Thyroid gland (tissue), 4 donors: ENCODE results near the gene SUGCT. TPM values are rescaled to one million over a fixed set of nuclear protein-coding genes. Genes with fewer than 3 reads are reported as not detected.
"Not testable (repeated sequence)": the region's sequence is repeated elsewhere in the genome, so short reads cannot be mapped to it uniquely, and the experiment has no call there.

Experiments
- DNase-seq, 2 donors: peaks; one replicate each; pipeline ENCODE4 v3.0.0-alpha.2; 2019
- H3K27ac ChIP-seq, 3 donors: fragments of 200-600 bp; sonication (generic); 1 replicate in 2 of 3; 2 replicates in 1 of 3; pipeline ENCODE4 v1.5.1; 2016 to 2019; ENCODE audit warnings: mild to moderate bottlenecking in 1 of 3, moderate library complexity in 1 of 3
- H3K27me3 ChIP-seq: fragments of 200-600 bp; sonication (generic); one replicate; pipeline ENCODE4 v1.5.1; 2019
- H3K36me3 ChIP-seq, 2 donors: fragments of 200-600 bp; sonication (generic); one replicate each; pipeline ENCODE4 v1.5.1; 2016 to 2019
- H3K4me1 ChIP-seq, 2 donors: fragments of 200-600 bp; sonication (generic); one replicate each; pipeline ENCODE4 v1.5.1; 2017 to 2019
- H3K4me3 ChIP-seq, 3 donors: fragments of 200-600 bp; sonication (generic); replicated peaks in 1 of 3; 1 replicate in 2 of 3; 2 replicates in 1 of 3; pipeline ENCODE4 v1.5.1; 2016; ENCODE audit warnings: mild to moderate bottlenecking in 1 of 3
- H3K9me3 ChIP-seq: fragments of 200-600 bp; sonication (generic); one replicate; pipeline ENCODE4 v1.5.1; 2017
- CTCF ChIP-seq, 6 experiments: fragments of 200-600 bp in 3 of 6; fragments of 450-650 bp in 3 of 6; sonication (generic) in 3 of 6; IDR thresholded peaks; one replicate each; pipeline ENCODE4 v1.5.1; 2016 to 2019; ENCODE audit warnings: antibody characterized with exemption in 6 of 6, mild to moderate bottlenecking in 2 of 6, inconsistent platforms in 1 of 6, moderate library complexity in 1 of 6
- POLR2A ChIP-seq, 2 donors: fragments of 450-650 bp; IDR thresholded peaks; one replicate each; pipeline ENCODE4 v1.6.1; 2017; ENCODE audit warnings: antibody characterized with exemption in 2 of 2, mild to moderate bottlenecking in 2 of 2, moderate library complexity in 1 of 2
- WGBS, 2 donors: methylation state at CpG; one replicate each; pipeline ENCODE4 v1.1.5; 2017; 5-methylcytosine and 5-hydroxymethylcytosine counted together
- intact Hi-C: fragments of 100-400 bp; cut with DNase I; formaldehyde crosslinking; loops from one replicate; pipeline ENCODE4 v1.15.1; 2023
- total RNA-seq, 4 donors: library from RNA; depleted of rRNA; stranded (reverse); fragments of >200 nt; gene quantifications; one replicate each; pipeline ENCODE4 v1.2.3, GENCODE V29; 2016

Gene SUGCT
- total RNA-seq, 4 donors from 2014 or later: 1.3 to 15.2 (median 3.2) TPM

GRCh38 chr7:40122940-40123254 is 11.9 kb upstream of the SUGCT start:
- Histone ChIP-seq H3K27ac (no peak overlapping the region), H3K9me3 (no peaks in the 10 kb centered on the region), H3K27me3 (no peaks in the 10 kb centered on the region), H3K4me3 (no peak overlapping the region), H3K36me3 (no peaks in the 10 kb centered on the region), H3K4me1 (no peaks in the 10 kb centered on the region)
- intact Hi-C loops: no loop called here
- 97 to 98% methylated on average over 2 of the region's 2 CpGs for WGBS, 2 donors
- TF ChIP-seq POLR2A (IDR thresholded peaks at IDR 0.05) (no peak), CTCF (IDR thresholded peaks at IDR 0.05) (no peak)
- DNase-seq: no peak

GRCh38 chr7:40133561-40134427 is 1.0 kb upstream of the SUGCT start:
- no peak for DNase-seq
- H3K4me1 ChIP-seq: peaks cover 18 to 21% of the 10 kb centered on the region in 2 donors
- WGBS, 2 donors: 1 to 2% methylated on average over 16 to 27 of the region's 36 CpGs

GRCh38 chr7:40135317-40135610 is 459 bp downstream of the SUGCT start:
- DNase-seq: no peak
- H3K27ac ChIP-seq: peak overlapping the region; percentile 73 to 90 (median 86)
- no peaks in the 10 kb centered on the region for H3K9me3 ChIP-seq
- no peak for TF ChIP-seq POLR2A (IDR thresholded peaks at IDR 0.05)
- TF ChIP-seq CTCF (IDR thresholded peaks at IDR 0.05): no peak
- H3K27me3 ChIP-seq: no peaks in the 10 kb centered on the region
- 2 to 7% methylated on average over 14 to 16 of the region's 17 CpGs for WGBS, 2 donors
- intact Hi-C loops: loop anchor here (10.0 kb wide), 1 partner anchor 190 kb away; no protein-coding TSS in a partner anchor
- H3K4me3 ChIP-seq: peak overlapping the region in 2 of 3 donors; percentile 64 to 94
- H3K4me1 ChIP-seq: peaks cover 18 to 21% of the 10 kb centered on the region in 2 donors
- H3K36me3 ChIP-seq: no peaks in the 10 kb centered on the region

More at GRCh38 chr7:40133561-40134427, 1.0 kb upstream of the SUGCT start:
- Histone ChIP-seq H3K27me3 (no peaks in the 10 kb centered on the region), H3K36me3 (no peaks in the 10 kb centered on the region), H3K27ac (peak overlapping the region; percentile 73 to 90 (median 86)), H3K4me3 (peak overlapping the region; percentile 64 to 94 (median 93)), H3K9me3 (no peaks in the 10 kb centered on the region)
- intact Hi-C loops: loop anchor here (10.0 kb wide), 1 partner anchor 189 kb away; no protein-coding TSS in a partner anchor
- TF ChIP-seq POLR2A (IDR thresholded peaks at IDR 0.05) (no peak), CTCF (IDR thresholded peaks at IDR 0.05) (no peak)

- H3K9me3 ChIP-seq: no peaks in the 10 kb centered on the region
- WGBS, 2 donors: 92 to 94% methylated on average over 2 of the region's 2 CpGs
- H3K27me3 ChIP-seq: no peaks in the 10 kb centered on the region
- H3K4me3 ChIP-seq: no peak overlapping the region
- no peak for DNase-seq
- peaks cover 7 to 9% of the 10 kb centered on the region in 2 donors for H3K4me1 ChIP-seq
- TF ChIP-seq CTCF (IDR thresholded peaks at IDR 0.05) (no peak), POLR2A (IDR thresholded peaks at IDR 0.05) (no peak)
- H3K36me3 ChIP-seq: no peaks in the 10 kb centered on the region
- intact Hi-C loops: loop anchor here (10.0 kb wide), 1 partner anchor 193 kb away; no protein-coding TSS in a partner anchor
- no peak overlapping the region for H3K27ac ChIP-seq
Observed at GRCh38 chr7:40137563-40137962, 2.8 kb downstream of the SUGCT start.

- H3K36me3 ChIP-seq: no peaks in the 10 kb centered on the region
- H3K4me1 ChIP-seq: no peaks in the 10 kb centered on the region
- H3K4me3 ChIP-seq: no peak overlapping the region
- intact Hi-C loops: loop anchor here (10.0 kb wide), 1 partner anchor 194 kb away; no protein-coding TSS in a partner anchor
- no peak overlapping the region for H3K27ac ChIP-seq
- 92 to 93% methylated on average over 5 of the region's 5 CpGs for WGBS, 2 donors
- TF ChIP-seq CTCF (IDR thresholded peaks at IDR 0.05): no peak
- TF ChIP-seq POLR2A (IDR thresholded peaks at IDR 0.05): no peak
- no peaks in the 10 kb centered on the region for H3K9me3 ChIP-seq
- no peaks in the 10 kb centered on the region for H3K27me3 ChIP-seq
- DNase-seq: no peak
Observed at GRCh38 chr7:40138973-40139372, 4.2 kb downstream of the SUGCT start.

GRCh38 chr7:40139891-40140290 is 5.1 kb downstream of the SUGCT start:
- H3K4me1 ChIP-seq, H3K9me3 ChIP-seq, H3K27me3 ChIP-seq, H3K36me3 ChIP-seq, H3K4me3 ChIP-seq, H3K27ac ChIP-seq, DNase-seq: not testable (repeated sequence)
- intact Hi-C loops: loop anchor here (10.0 kb wide), 1 partner anchor 195 kb away; no protein-coding TSS in a partner anchor
- 96 to 97% methylated on average over 13 of the region's 13 CpGs for WGBS, 2 donors

GRCh38 chr7:40141916-40142315 is 7.1 kb downstream of the SUGCT start:
- H3K9me3 ChIP-seq, H3K27me3 ChIP-seq, H3K4me3 ChIP-seq, H3K36me3 ChIP-seq, H3K27ac ChIP-seq, H3K4me1 ChIP-seq, DNase-seq, intact Hi-C loops: not testable (repeated sequence)
- 96 to 98% methylated on average over 5 of the region's 5 CpGs for WGBS, 2 donors
